Activated T-helper 2 cell treated with anti-CD3 and anti-CD28 coated beads, Interferon-gamma antibody, Interleukin-2, Interleukin-4, amounts not matched to agents 10 μg/mL and 5 μg/mL and 100 μg/mL, durations not matched to agents 14 hours and 24 hours and 36 hours (primary cell): ENCODE results near the gene NRCAM. TPM values are rescaled to one million over a fixed set of nuclear protein-coding genes. Genes with fewer than 3 reads are reported as not detected.
A peak's percentile ranks its signal among the peaks of the same experiment; 100 is the strongest.

Source experiments
- DNase-seq: peaks from one replicate; pipeline ENCODE4 v3.0.0; 2021; ENCODE audit warnings: low spot score
- H3K27ac Mint-ChIP-seq: one replicate; pipeline ENCODE4 v1.8.0; 2021; ENCODE audit warnings: mixed read lengths
- H3K27me3 Mint-ChIP-seq: one replicate; pipeline ENCODE4 v1.8.0; 2021; ENCODE audit warnings: low read depth, mixed read lengths
- H3K36me3 Mint-ChIP-seq: one replicate; pipeline ENCODE4 v1.8.0; 2021; ENCODE audit warnings: low read depth, mixed read lengths
- H3K4me1 Mint-ChIP-seq: one replicate; pipeline ENCODE4 v1.8.0; 2021; ENCODE audit warnings: low read depth, mixed read lengths
- H3K4me3 Mint-ChIP-seq: one replicate; pipeline ENCODE4 v1.8.0; 2021; ENCODE audit warnings: low read depth, mild to moderate bottlenecking, moderate library complexity, mixed read lengths
- H3K9me3 Mint-ChIP-seq: one replicate; pipeline ENCODE4 v1.8.0; 2021; ENCODE audit warnings: mixed read lengths
- intact Hi-C: fragments of 100-400 bp; cut with micrococcal nuclease; formaldehyde crosslinking; loops from one replicate; pipeline ENCODE4 v1.15.1; 2023
- total RNA-seq: library from RNA; stranded (reverse); gene quantifications from 2 replicates; pipeline ENCODE4 v1.2.3, GENCODE V29; 2022

The NRCAM gene
- total RNA-seq, 1 donor from 2014 or later: 0.05 TPM

- no peaks in the 10 kb centered on the region for H3K9me3 Mint-ChIP-seq
- no peak for DNase-seq
- H3K36me3 Mint-ChIP-seq: no peaks in the 10 kb centered on the region
- H3K4me1 Mint-ChIP-seq: no peaks in the 10 kb centered on the region
- no peak overlapping the region for H3K4me3 Mint-ChIP-seq
- H3K27me3 Mint-ChIP-seq: peaks cover 8% of the 10 kb centered on the region
- H3K27ac Mint-ChIP-seq: no peak overlapping the region
- intact Hi-C loops: no loop called here
Observed at GRCh38 chr7:108292541-108292940, 163.7 kb downstream of the NRCAM start.

GRCh38 chr7:108291791-108292440 lies 164.3 kb downstream of the NRCAM start:
- H3K9me3 Mint-ChIP-seq: no peaks in the 10 kb centered on the region
- H3K27me3 Mint-ChIP-seq: peaks cover 10% of the 10 kb centered on the region
- H3K36me3 Mint-ChIP-seq: no peaks in the 10 kb centered on the region
- no peak for DNase-seq
- H3K4me3 Mint-ChIP-seq: no peak overlapping the region
- no peaks in the 10 kb centered on the region for H3K4me1 Mint-ChIP-seq
- no peak overlapping the region for H3K27ac Mint-ChIP-seq
- intact Hi-C loops: no loop called here

GRCh38 chr7:108291152-108291508 lies 165.1 kb downstream of the NRCAM start:
- DNase-seq: no peak
- no peak overlapping the region for H3K27ac Mint-ChIP-seq
- H3K4me3 Mint-ChIP-seq: no peak overlapping the region
- no peaks in the 10 kb centered on the region for H3K9me3 Mint-ChIP-seq
- H3K27me3 Mint-ChIP-seq: peaks cover 12% of the 10 kb centered on the region
- no peaks in the 10 kb centered on the region for H3K36me3 Mint-ChIP-seq
- intact Hi-C loops: no loop called here
- no peaks in the 10 kb centered on the region for H3K4me1 Mint-ChIP-seq

- Mint-ChIP-seq H3K4me1 (no peaks in the 10 kb centered on the region), H3K27me3 (peaks cover 12% of the 10 kb centered on the region), H3K9me3 (no peaks in the 10 kb centered on the region), H3K4me3 (no peak overlapping the region), H3K27ac (no peak overlapping the region), H3K36me3 (no peaks in the 10 kb centered on the region)
- intact Hi-C loops: no loop called here
- no peak for DNase-seq
Observed at GRCh38 chr7:108290459-108291151, 165.6 kb downstream of the NRCAM start.

GRCh38 chr7:108289852-108290251 lies 166.4 kb downstream of the NRCAM start:
- Mint-ChIP-seq H3K36me3 (no peaks in the 10 kb centered on the region), H3K9me3 (no peaks in the 10 kb centered on the region), H3K27me3 (peaks cover 12% of the 10 kb centered on the region), H3K27ac (no peak overlapping the region), H3K4me3 (no peak overlapping the region), H3K4me1 (no peaks in the 10 kb centered on the region)
- no peak for DNase-seq
- intact Hi-C loops: no loop called here

- Mint-ChIP-seq H3K4me3 (no peak overlapping the region), H3K4me1 (peaks cover 11% of the 10 kb centered on the region), H3K9me3 (no peaks in the 10 kb centered on the region)
Observed at GRCh38 chr7:108287857-108288256, 168.4 kb downstream of the NRCAM start.

GRCh38 chr7:108286290-108286904 lies 169.8 kb downstream of the NRCAM start:
- Mint-ChIP-seq H3K27me3 (peaks cover 5% of the 10 kb centered on the region), H3K9me3 (no peaks in the 10 kb centered on the region), H3K27ac (no peak overlapping the region), H3K36me3 (no peaks in the 10 kb centered on the region), H3K4me1 (peaks cover 11% of the 10 kb centered on the region), H3K4me3 (no peak overlapping the region)
- intact Hi-C loops: no loop called here
- no peak for DNase-seq

More at GRCh38 chr7:108287857-108288256, 168.4 kb downstream of the NRCAM start:
- DNase-seq: no peak
- Mint-ChIP-seq H3K27me3 (peaks cover 7% of the 10 kb centered on the region), H3K27ac (no peak overlapping the region), H3K36me3 (no peaks in the 10 kb centered on the region)
- intact Hi-C loops: no loop called here

- Mint-ChIP-seq H3K27me3 (peaks cover 5% of the 10 kb centered on the region), H3K36me3 (no peaks in the 10 kb centered on the region), H3K27ac (no peak overlapping the region), H3K9me3 (no peaks in the 10 kb centered on the region), H3K4me1 (peaks cover 11% of the 10 kb centered on the region), H3K4me3 (no peak overlapping the region)
- intact Hi-C loops: no loop called here
- DNase-seq: no peak
Observed at GRCh38 chr7:108285778-108286177, 170.5 kb downstream of the NRCAM start.

- DNase-seq: no peak
- Mint-ChIP-seq H3K27me3 (peaks cover 5% of the 10 kb centered on the region), H3K4me3 (no peak overlapping the region), H3K27ac (no peak overlapping the region), H3K4me1 (peaks cover 11% of the 10 kb centered on the region), H3K9me3 (no peaks in the 10 kb centered on the region), H3K36me3 (no peaks in the 10 kb centered on the region)
- intact Hi-C loops: no loop called here
Observed at GRCh38 chr7:108285003-108285368, 171.2 kb downstream of the NRCAM start.

GRCh38 chr7:108284349-108285002 lies 171.8 kb downstream of the NRCAM start:
- peaks cover 5% of the 10 kb centered on the region for H3K27me3 Mint-ChIP-seq
- H3K27ac Mint-ChIP-seq: peak overlapping the region; percentile 23
- DNase-seq: no peak
- H3K36me3 Mint-ChIP-seq: no peaks in the 10 kb centered on the region
- H3K4me3 Mint-ChIP-seq: no peak overlapping the region
- intact Hi-C loops: no loop called here
- peaks cover 11% of the 10 kb centered on the region for H3K4me1 Mint-ChIP-seq
- no peaks in the 10 kb centered on the region for H3K9me3 Mint-ChIP-seq

GRCh38 chr7:108283252-108283651 lies 173.0 kb downstream of the NRCAM start:
- no peaks in the 10 kb centered on the region for H3K36me3 Mint-ChIP-seq
- H3K27ac Mint-ChIP-seq: no peak overlapping the region
- intact Hi-C loops: no loop called here

GRCh38 chr7:108282427-108282996 lies 173.7 kb downstream of the NRCAM start:
- Mint-ChIP-seq H3K27me3 (peaks cover 5% of the 10 kb centered on the region), H3K36me3 (no peaks in the 10 kb centered on the region), H3K9me3 (no peaks in the 10 kb centered on the region), H3K4me3 (no peak overlapping the region), H3K27ac (no peak overlapping the region), H3K4me1 (peaks cover 11% of the 10 kb centered on the region)
- intact Hi-C loops: no loop called here
- no peak for DNase-seq

More at GRCh38 chr7:108283252-108283651, 173.0 kb downstream of the NRCAM start:
- H3K27me3 Mint-ChIP-seq: peaks cover 5% of the 10 kb centered on the region
- no peak overlapping the region for H3K4me3 Mint-ChIP-seq
- peaks cover 11% of the 10 kb centered on the region for H3K4me1 Mint-ChIP-seq
- DNase-seq: no peak
- H3K9me3 Mint-ChIP-seq: no peaks in the 10 kb centered on the region
